IPS DF 6.9 (cell line): ENCODE results near the gene TDRD3.

ENCODE experiments used
- DNase-seq: peaks from one replicate; pipeline ENCODE4 v3.0.0-alpha.2; 2013; ENCODE audit warnings: low read depth, low spot score
- H3K27ac ChIP-seq: one replicate; pipeline ENCODE4 v1.5.1; 2013; ENCODE audit warnings: low read length, control low read depth
- H3K27me3 ChIP-seq: 2 replicates; pipeline ENCODE4 v1.6.1; 2013; ENCODE audit warnings: mild to moderate bottlenecking, low read length; ENCODE audit not compliant: control insufficient read depth, insufficient read depth
- H3K36me3 ChIP-seq: 2 replicates; pipeline ENCODE4 v1.6.1; 2013; ENCODE audit warnings: low read length; ENCODE audit not compliant: control insufficient read depth, insufficient read depth
- H3K4me1 ChIP-seq: 2 replicates; pipeline ENCODE4 v1.6.1; 2013; ENCODE audit warnings: low read length; ENCODE audit not compliant: control insufficient read depth, insufficient read depth
- H3K4me3 ChIP-seq: 2 replicates; pipeline ENCODE4 v1.5.1; 2013; ENCODE audit warnings: mild to moderate bottlenecking, low read length
- H3K9me3 ChIP-seq: 2 replicates; pipeline ENCODE4 v1.6.1; 2013; ENCODE audit warnings: low read length, inconsistent platforms; ENCODE audit not compliant: control insufficient read depth, insufficient read depth
- WGBS: extraction: QIAGEN DNeasy Blood & Tissue Kit; methylation state at CpG from one replicate; pipeline ENCODE4 v1.1.7; 2013; ENCODE audit warnings: mixed read lengths, missing lambda C conversion rate; ENCODE audit not compliant: insufficient read length, insufficient coverage; 5-methylcytosine and 5-hydroxymethylcytosine counted together

The TDRD3 gene

GRCh38 chr13:60509601-60510386, 112.8 kb downstream of the TDRD3 start:
- no peaks in the 10 kb centered on the region for H3K27me3 ChIP-seq
- no CpG with 5 or more reads among the region's 3 CpGs for WGBS
- H3K36me3 ChIP-seq: 0 out of 2 replicates have a peak, but pooled peaks cover 5% of the 10 kb centered on the region
- H3K4me3 ChIP-seq: no peak overlapping the region
- DNase-seq: no peak
- no peak overlapping the region for H3K27ac ChIP-seq
- peaks cover 2% of the 10 kb centered on the region; the same call in 1 of the 2 replicates for H3K9me3 ChIP-seq
- no peaks in the 10 kb centered on the region for H3K4me1 ChIP-seq

DNA sequence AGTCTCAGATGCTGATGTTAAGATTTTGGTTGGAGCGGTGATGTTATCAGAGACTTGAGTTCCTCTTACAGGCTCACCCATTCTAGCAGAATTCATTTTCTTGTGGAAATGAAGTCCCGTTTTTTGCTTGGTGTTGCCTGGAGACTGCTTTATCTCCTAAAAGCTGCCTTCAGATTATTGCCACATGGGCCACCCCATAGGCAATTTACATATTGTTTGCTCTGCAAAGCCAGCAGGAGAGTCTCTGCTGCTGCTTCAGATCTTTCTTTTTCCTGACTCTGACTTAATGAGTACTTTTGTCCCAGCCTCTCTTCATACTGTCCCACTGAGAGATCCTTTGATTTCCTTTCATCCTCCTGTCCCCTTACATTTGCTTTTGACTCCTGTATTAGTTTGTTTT, 114.6 kb downstream of the TDRD3 start:
- H3K4me1 ChIP-seq: no peaks in the 10 kb centered on the region; the same call in 1 of the 2 replicates
- 0 out of 2 replicates have a peak, but pooled peaks cover 5% of the 10 kb centered on the region for H3K36me3 ChIP-seq
- no peak overlapping the region for H3K27ac ChIP-seq
- no peak overlapping the region for H3K4me3 ChIP-seq
- no peaks in the 10 kb centered on the region for H3K27me3 ChIP-seq
- no CpG with 5 or more reads among the region's 2 CpGs for WGBS
- H3K9me3 ChIP-seq: peaks cover 2% of the 10 kb centered on the region; the same call in 1 of the 2 replicates
- DNase-seq: no peak

DNA sequence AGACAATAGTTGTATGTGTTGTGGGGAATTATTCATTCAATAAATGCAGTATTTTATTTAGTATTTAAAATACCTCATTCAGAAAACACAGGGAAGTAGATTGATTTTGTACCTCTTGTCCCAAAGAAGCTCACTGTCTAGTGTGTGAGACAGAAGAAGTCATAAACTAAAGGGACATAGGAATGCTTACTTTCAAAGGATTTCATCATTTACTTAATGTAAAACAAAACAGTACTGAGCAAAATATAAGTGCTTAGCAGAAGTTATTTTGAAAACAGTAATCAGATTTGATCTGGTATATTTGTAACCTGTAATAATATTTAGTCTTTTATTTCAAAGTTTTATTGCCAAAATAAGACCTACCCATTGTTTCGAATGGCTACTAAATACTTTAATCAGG, 117.9 kb downstream of the TDRD3 start:
- DNase-seq: no peak
- no peaks in the 10 kb centered on the region; the same call in 1 of the 2 replicates for H3K4me1 ChIP-seq
- WGBS: no CpG with 5 or more reads among the region's 1 CpG

DNA sequence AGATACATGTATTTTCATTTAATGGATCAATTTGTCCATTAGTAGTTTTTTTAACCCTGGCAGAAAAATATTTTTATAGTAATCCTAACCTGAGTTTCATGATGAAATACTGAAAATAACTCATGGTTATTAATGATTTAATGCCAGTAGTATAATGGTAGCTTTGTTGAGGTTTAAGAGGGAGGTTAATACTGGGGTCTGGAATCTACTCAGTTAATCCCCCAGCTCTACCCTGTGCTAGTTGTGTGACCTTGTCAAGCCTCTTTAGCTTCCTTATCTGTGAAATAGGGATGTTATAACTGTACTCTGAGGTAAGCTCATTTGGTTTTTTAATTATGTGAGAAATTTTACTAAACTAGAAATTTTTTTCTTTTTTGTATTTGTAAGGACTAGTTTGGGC, 122.5 kb downstream of the TDRD3 start:
- Histone ChIP-seq H3K36me3 (no peaks in the 10 kb centered on the region), H3K4me3 (no peak overlapping the region), H3K9me3 (no peaks in the 10 kb centered on the region), H3K4me1 (no peaks in the 10 kb centered on the region; the same call in 1 of the 2 replicates), H3K27me3 (no peaks in the 10 kb centered on the region), H3K27ac (no peak overlapping the region)
- DNase-seq: no peak

More for the DNA sequence above, 117.9 kb downstream of the TDRD3 start:
- H3K9me3 ChIP-seq: peaks cover 2% of the 10 kb centered on the region; the same call in 1 of the 2 replicates
- no peaks in the 10 kb centered on the region for H3K27me3 ChIP-seq
- no peak overlapping the region for H3K4me3 ChIP-seq
- H3K36me3 ChIP-seq: 0 out of 2 replicates have a peak, but pooled peaks cover 5% of the 10 kb centered on the region
- H3K27ac ChIP-seq: no peak overlapping the region

DNA sequence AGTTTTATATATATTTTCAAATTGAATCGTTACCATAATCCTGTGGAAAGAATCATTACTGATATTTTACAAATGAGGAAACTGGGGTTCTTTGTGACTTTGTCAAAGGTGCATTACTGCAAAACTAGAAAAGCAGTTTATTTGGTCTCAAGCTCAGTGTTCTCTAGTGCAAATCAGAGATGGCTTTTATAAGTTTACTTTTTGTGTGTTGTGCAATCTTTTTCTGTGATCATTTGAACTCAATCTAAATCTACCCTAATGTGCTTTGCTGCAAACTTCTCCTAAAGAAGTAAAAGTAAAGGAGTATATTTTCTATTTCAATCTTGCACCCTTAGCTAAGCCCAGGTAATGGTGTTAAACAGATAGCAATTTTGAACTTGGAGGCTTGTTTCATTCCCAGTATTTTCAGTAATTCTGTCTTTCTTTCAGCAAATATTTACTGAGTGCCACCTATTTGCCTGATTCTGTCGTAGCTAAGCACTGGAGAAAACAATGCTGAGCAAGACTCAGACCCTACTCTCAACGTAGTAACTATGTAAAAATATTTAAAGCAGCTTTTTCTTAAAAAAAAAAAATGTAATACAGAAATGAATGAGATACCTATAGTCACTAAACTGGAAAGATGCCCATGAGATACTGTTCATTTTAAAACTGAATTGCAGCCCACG, 124.0 kb downstream of the TDRD3 start:
- Histone ChIP-seq H3K4me3 (no peak overlapping the region), H3K36me3 (no peaks in the 10 kb centered on the region), H3K9me3 (no peaks in the 10 kb centered on the region), H3K27me3 (no peaks in the 10 kb centered on the region), H3K4me1 (no peaks in the 10 kb centered on the region; the same call in 1 of the 2 replicates), H3K27ac (no peak overlapping the region)
- WGBS: no CpG with 5 or more reads among the region's 4 CpGs
- no peak for DNase-seq

DNA sequence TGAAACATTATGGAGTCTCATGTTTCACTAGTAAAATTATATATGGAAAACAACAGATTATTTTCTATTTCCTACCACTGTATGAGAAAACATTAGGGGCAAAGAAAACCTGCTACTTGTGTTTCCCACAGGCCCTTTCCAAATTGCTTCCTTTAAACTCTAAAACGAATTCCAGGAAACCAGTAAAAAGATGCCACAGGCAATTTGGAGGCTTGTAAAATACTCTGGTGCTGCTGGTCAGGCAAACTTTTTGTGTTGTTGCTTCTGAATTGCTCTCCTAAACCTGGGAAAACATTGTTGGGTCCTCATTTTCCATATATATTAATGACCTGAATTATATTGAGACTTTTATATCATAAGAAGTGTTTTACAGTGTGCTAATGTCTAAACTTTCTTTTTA, 141.5 kb downstream of the TDRD3 start:
- WGBS: no CpG with 5 or more reads among the region's 1 CpG
- no peak for DNase-seq
- no peak overlapping the region for H3K4me3 ChIP-seq
- H3K9me3 ChIP-seq: no peaks in the 10 kb centered on the region
- no peak overlapping the region for H3K27ac ChIP-seq
- H3K4me1 ChIP-seq: no peaks in the 10 kb centered on the region
- no peaks in the 10 kb centered on the region for H3K36me3 ChIP-seq
- H3K27me3 ChIP-seq: no peaks in the 10 kb centered on the region

DNA sequence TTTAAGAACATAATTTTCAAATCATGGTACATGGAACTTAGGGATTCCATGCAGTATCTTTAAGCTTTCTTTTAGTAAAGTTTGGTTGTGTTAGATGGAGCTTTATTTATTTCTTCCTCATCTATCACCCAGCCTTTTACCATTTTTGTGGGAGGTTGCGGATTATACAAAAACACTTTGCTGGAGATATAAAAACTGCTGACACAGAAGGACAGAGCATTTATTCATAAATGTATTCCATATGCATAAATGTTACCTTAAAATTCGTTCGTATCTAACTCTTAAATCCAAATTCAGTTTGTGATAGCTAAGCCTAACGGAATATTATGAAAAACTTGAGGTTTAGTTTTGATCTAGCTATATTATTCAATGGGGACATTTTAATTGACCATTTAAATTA, 143.3 kb downstream of the TDRD3 start:
- DNase-seq: no peak
- H3K4me1 ChIP-seq: no peaks in the 10 kb centered on the region
- H3K27me3 ChIP-seq: no peaks in the 10 kb centered on the region
- no peak overlapping the region for H3K4me3 ChIP-seq
- no peaks in the 10 kb centered on the region for H3K9me3 ChIP-seq
- H3K36me3 ChIP-seq: no peaks in the 10 kb centered on the region
- no peak overlapping the region for H3K27ac ChIP-seq
- no CpG with 5 or more reads among the region's 4 CpGs for WGBS

- H3K9me3 ChIP-seq: no peaks in the 10 kb centered on the region
- WGBS: no CpG with 5 or more reads among the region's 5 CpGs
- DNase-seq: no peak
- H3K4me3 ChIP-seq: no peak overlapping the region
- no peaks in the 10 kb centered on the region for H3K4me1 ChIP-seq
- no peak overlapping the region for H3K27ac ChIP-seq
- no peaks in the 10 kb centered on the region for H3K27me3 ChIP-seq
- no peaks in the 10 kb centered on the region for H3K36me3 ChIP-seq
These were observed 165.2 kb downstream of the TDRD3 start for GRCh38 chr13:60562096-60562780.

DNA sequence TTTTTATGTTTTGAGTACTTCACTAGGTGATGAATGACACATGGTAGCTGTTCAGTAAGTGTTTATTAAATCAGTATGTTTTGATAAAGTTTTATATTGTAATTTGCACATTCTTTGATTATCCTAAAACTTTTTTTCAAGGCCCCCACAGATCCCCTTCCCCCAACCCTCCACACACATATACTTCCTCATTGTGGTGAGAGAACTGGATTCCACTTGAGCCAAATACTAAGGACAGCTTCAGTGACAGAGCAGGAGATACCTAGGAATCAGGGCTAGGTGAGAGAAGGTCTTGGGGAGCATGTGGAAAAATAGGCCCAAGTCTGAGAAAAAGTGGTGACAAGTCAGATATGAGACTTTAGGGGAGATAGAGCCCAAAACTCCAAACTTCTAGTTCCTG, 174.6 kb downstream of the TDRD3 start:
- no peak overlapping the region for H3K27ac ChIP-seq
- no peak overlapping the region for H3K4me3 ChIP-seq
- peaks cover 5% of the 10 kb centered on the region; the same call in 1 of the 2 replicates for H3K4me1 ChIP-seq
- no peaks in the 10 kb centered on the region for H3K27me3 ChIP-seq
- H3K36me3 ChIP-seq: no peaks in the 10 kb centered on the region
- no peaks in the 10 kb centered on the region for H3K9me3 ChIP-seq
- no peak for DNase-seq

- H3K27me3 ChIP-seq: no peaks in the 10 kb centered on the region
- no peaks in the 10 kb centered on the region for H3K9me3 ChIP-seq
- peaks cover 5% of the 10 kb centered on the region; the same call in 1 of the 2 replicates for H3K4me1 ChIP-seq
- 100% methylated on average over 1 of the region's 5 CpGs for WGBS
- no peak overlapping the region for H3K4me3 ChIP-seq
- no peaks in the 10 kb centered on the region for H3K36me3 ChIP-seq
- no peak overlapping the region for H3K27ac ChIP-seq
- DNase-seq: peak; percentile 58
These were observed 175.2 kb downstream of the TDRD3 start for GRCh38 chr13:60572003-60572798.
